Measurements from ENCODE around the gene SUSD6.

DNA sequence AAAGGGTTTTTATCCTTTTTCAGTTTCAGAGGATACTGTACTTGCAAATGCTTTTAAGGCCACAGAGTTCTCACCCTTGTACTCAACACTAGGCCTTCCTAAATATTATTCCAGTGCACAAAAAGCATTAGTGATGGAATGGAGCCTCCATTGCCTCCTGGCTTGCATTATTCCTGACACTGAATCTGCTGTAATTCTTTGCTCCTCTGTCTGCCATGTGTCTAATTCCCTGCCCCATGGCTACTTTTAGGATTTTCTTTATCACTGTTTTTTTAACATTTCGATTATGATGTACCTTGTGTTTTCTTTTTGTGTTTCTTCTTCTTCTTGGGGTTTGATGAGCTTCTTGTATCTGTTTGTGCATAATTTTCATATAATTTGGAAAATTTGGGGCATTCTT is 29.5 kb downstream of the SUSD6 start:
- TF ChIP-seq EZH2 (IDR thresholded peaks at IDR 0.05; ENCODE audit: low read depth, unreplicated experiment) (no peak), ZNF331 (CRISPR knock-in tag; IDR thresholded peaks at IDR 0.05; ENCODE audit: low read depth) (no peak), POLR2AphosphoS5 (IDR thresholded peaks at IDR 0.05; ENCODE audit: low read depth) (no peak), CTCF (conservative IDR thresholded peaks at IDR 0.05; ENCODE audit: low read depth in 2 of 2) (no peak), NANOG (IDR thresholded peaks at IDR 0.05; ENCODE audit: borderline replicate concordance) (no peak), REST (IDR thresholded peaks at IDR 0.05; ENCODE audit: unreplicated experiment) (no peak), STAT1 (IDR thresholded peaks at IDR 0.05; ENCODE audit: unreplicated experiment) (no peak)
- TF ChIP-seq, protein P1, sequence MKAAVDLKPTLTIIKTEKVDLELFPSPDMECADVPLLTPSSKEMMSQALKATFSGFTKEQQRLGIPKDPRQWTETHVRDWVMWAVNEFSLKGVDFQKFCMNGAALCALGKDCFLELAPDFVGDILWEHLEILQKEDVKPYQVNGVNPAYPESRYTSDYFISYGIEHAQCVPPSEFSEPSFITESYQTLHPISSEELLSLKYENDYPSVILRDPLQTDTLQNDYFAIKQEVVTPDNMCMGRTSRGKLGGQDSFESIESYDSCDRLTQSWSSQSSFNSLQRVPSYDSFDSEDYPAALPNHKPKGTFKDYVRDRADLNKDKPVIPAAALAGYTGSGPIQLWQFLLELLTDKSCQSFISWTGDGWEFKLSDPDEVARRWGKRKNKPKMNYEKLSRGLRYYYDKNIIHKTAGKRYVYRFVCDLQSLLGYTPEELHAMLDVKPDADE (IDR thresholded peaks at IDR 0.05): no peak

Measured in GM23338 (cell line).